A549 treated with Hydrocortisone at 1 μM for 4 hours (cell line): ENCODE data around the gene OLAH. TPM values are rescaled to one million over a fixed set of nuclear protein-coding genes. Genes with fewer than 3 reads are reported as not detected.

Experiments
- total RNA-seq: library from RNA; stranded (reverse); fragments of 200-300 nt; extraction: Qiagen RNA extraction; gene quantifications from 5 replicates; pipeline ENCODE4 v1.2.3, GENCODE V29; 2022

The OLAH gene
- 0.58 to 0.93 TPM (median 0.66 TPM) in 5 replicates for total RNA-seq

GRCh38 chr10:15043674-15044073, at the start of gene OLAH:
Gene OLAH (plus strand): TSS chr10:15043943. CDS start chr10:15047289, 3,346 bp downstream.

DNA sequence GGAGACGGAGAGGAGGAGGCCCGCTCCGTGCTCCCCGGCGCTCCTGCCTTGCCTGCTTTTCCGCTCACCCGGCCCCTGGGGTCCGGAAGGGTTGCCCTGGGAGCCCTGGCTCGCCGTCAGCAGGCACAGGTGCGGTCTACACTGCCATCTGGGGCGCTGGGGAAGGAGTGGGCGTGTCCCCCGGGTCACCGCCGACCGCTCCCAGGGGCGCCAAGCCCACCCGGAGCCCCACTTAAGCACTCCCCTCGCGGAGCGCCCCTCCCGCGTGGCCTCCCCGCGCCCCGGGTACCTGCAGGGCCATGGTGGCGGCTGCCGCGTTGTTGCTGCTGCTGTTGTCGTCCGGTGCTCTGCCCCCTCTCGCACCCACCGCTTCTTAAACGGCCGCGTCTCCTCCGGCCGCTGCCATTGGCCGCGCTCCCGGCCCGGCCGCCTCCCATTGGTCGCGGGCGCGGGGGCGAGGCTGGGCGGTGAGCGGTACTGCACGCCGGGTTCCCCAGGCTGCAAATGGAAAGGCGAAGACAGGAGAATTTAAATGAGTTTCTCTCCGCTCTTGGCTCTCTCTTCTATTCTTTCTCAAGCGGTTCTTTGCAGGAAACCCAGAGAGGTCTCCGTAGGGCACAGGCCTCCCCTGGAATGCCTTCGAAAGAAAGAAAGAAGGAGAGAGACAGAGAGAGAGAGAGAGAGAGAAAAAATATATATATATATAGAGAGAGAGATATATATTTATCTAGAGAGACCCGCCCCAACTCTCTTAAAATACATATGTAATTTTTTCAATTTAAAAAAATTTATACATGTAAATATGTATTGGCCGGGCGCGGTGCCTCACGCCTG, 44.9 kb downstream of the OLAH start, which contains the start of gene ACBD7:
Gene ACBD7 (minus strand): TSS at position 349 of the 834 bp plus-strand sequence. CDS start 48 bp downstream, at position 301.

DNA sequence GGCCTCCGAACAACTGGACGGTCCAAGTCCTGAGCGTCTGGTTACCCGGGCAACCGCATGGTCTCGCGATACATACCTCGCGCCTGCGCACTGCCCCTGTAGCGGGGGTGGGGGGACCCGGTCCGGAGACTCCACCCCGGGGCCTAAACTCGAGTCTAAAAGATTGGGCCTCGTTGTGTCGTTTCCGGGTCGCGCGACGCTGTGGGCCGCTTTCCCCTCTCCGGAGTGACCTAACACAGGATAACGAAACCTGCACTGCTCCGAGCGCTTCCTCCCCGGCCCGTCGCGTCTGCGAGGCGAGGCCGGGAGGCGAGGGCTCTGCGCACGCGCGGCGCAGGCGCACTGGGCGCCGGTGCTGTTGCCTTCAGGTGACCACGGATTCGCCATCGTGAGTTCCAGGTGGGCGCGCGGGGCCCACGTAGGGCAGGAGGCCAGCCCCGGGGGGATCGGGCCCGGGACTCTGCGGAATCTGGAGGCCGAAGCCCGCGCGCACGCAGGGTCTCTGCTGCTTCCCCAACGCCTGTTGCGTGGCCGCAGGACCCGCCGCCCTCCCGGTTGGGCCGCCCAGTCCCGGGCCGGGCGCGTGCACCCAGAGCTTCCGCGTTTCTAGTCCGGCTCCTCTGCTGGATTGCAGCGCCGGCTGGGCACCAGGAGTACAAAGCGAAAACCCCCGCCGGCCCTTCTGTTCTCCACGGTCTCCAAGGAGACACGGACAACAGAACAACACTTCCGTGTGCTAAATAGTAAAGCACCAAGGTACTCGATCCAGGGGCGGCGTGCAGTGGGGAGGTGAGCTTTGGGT, 53.5 kb downstream of the OLAH start, which contains the start of gene RPP38:
Gene RPP38 (plus strand): TSS at position 345 of the 802 bp plus-strand sequence. CDS start 5,960 bp downstream, outside the sequence.

Other genes starting within 250 kb of the OLAH start
- gene CDNF, start 205.9 kb upstream of the OLAH start, total RNA-seq = 0.83 to 1.3 TPM (median 1.2 TPM) in 5 replicates
- gene HSPA14, start 205.6 kb upstream of the OLAH start, total RNA-seq = 40.7 to 46.6 TPM (median 43.9 TPM) in 5 replicates
- 10.8 to 12.8 TPM (median 11.1 TPM) in 5 replicates for gene MSANTD7, start 205.6 kb upstream of the OLAH start, total RNA-seq
- 17.2 to 21.0 TPM (median 20.3 TPM) in 5 replicates for gene SUV39H2, start 165.1 kb upstream of the OLAH start, total RNA-seq
- gene DCLRE1C, start 89.8 kb upstream of the OLAH start, total RNA-seq = 3.6 to 11.7 TPM (median 5.8 TPM) in 5 replicates
- 0.43 to 0.91 TPM (median 0.90 TPM) in 5 replicates for gene MEIG1, start 84.6 kb upstream of the OLAH start, total RNA-seq
- gene ACBD7, start 44.8 kb downstream of the OLAH start, total RNA-seq = 0.97 to 1.4 TPM (median 1.1 TPM) in 5 replicates
- 33.0 to 36.9 TPM (median 36.3 TPM) in 5 replicates for gene RPP38, start 53.4 kb downstream of the OLAH start, total RNA-seq
- 17.4 to 25.3 TPM (median 20.7 TPM) in 5 replicates for gene NMT2, start 124.8 kb downstream of the OLAH start, total RNA-seq